Muscle layer of duodenum (tissue), 2 donors: ENCODE data around the gene SAT1.
"Not testable (repeated sequence)": the region's sequence is repeated elsewhere in the genome, so short reads cannot be mapped to it uniquely, and the experiment has no call there.

Experiments used
- H3K27ac ChIP-seq: one replicate; pipeline ENCODE4 v1.7.0; 2013; ENCODE audit warnings: mild to moderate bottlenecking, low read length
- H3K27me3 ChIP-seq: one replicate; pipeline ENCODE4 v1.7.0; 2013; ENCODE audit warnings: low read depth, mild to moderate bottlenecking, control low read depth, low read length
- H3K36me3 ChIP-seq, 2 donors: one replicate each; pipeline ENCODE4 v1.7.0; 2013; ENCODE audit warnings: low read length in 2 of 2, control low read depth in 1 of 2, mild to moderate bottlenecking in 1 of 2; ENCODE audit not compliant: insufficient read depth in 2 of 2, control insufficient read depth in 1 of 2
- H3K4me1 ChIP-seq, 2 donors: one replicate each; pipeline ENCODE4 v1.7.0; 2013; ENCODE audit warnings: low read length in 2 of 2, mild to moderate bottlenecking in 2 of 2, control low read depth in 1 of 2, moderate library complexity in 1 of 2; ENCODE audit not compliant: insufficient read depth in 2 of 2, control insufficient read depth in 1 of 2
- H3K4me3 ChIP-seq, 2 donors: one replicate each; pipeline ENCODE4 v1.7.0; 2013; ENCODE audit warnings: low read length in 2 of 2, low read depth in 1 of 2, mild to moderate bottlenecking in 1 of 2
- H3K9me3 ChIP-seq, 2 donors: one replicate each; pipeline ENCODE4 v1.7.0; 2013; ENCODE audit warnings: low read length in 2 of 2, control low read depth in 1 of 2, mild to moderate bottlenecking in 1 of 2; ENCODE audit not compliant: control insufficient read depth in 1 of 2
- donor health status: healthy.

The SAT1 gene

GRCh38 chrX:23756165-23756564 lies 26.8 kb upstream of the SAT1 start:
- H3K27ac ChIP-seq, result no peak overlapping the region
- H3K9me3 ChIP-seq, result no peaks in the 10 kb centered on the region
- H3K27me3 ChIP-seq, result no peaks in the 10 kb centered on the region
- H3K36me3 ChIP-seq, result no peaks in the 10 kb centered on the region
- H3K4me1 ChIP-seq, result no peaks in the 10 kb centered on the region
- H3K4me3 ChIP-seq, result no peak overlapping the region

- no peak overlapping the region for H3K4me3 ChIP-seq
- no peaks in the 10 kb centered on the region for H3K4me1 ChIP-seq
- no peaks in the 10 kb centered on the region for H3K27me3 ChIP-seq
- H3K36me3 ChIP-seq, result no peaks in the 10 kb centered on the region
- H3K27ac ChIP-seq, result no peak overlapping the region
- H3K9me3 ChIP-seq, result no peaks in the 10 kb centered on the region
Observed at GRCh38 chrX:23759821-23760220, 23.2 kb upstream of the SAT1 start.

- Histone ChIP-seq H3K9me3 (no peaks in the 10 kb centered on the region), H3K4me3 (no peak overlapping the region), H3K4me1 (no peaks in the 10 kb centered on the region), H3K27ac (no peak overlapping the region), H3K36me3 (no peaks in the 10 kb centered on the region), H3K27me3 (no peaks in the 10 kb centered on the region)
Observed at GRCh38 chrX:23764188-23764984, 18.6 kb upstream of the SAT1 start.

DNA sequence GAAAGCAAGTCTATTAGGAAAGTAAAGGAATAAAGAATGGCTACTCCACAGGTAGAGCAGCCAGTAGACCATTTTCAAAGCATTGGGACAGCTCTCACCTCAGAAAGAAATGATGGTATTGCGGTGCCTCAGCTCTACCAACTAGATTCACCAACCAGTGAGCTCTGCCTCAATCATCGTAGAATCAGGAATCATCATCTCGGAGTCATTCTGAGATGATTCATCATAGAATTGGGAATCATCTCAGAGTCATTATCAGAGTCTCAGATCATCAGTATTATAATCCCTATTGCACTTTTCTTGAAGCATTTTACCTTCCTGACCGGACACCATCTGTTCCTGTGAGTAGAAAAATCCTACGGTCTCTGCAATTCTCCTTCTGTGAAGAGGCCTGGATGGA lies 17.5 kb upstream of the SAT1 start:
- H3K9me3 ChIP-seq, result no peaks in the 10 kb centered on the region
- H3K36me3 ChIP-seq, result no peaks in the 10 kb centered on the region
- H3K27me3 ChIP-seq, result no peaks in the 10 kb centered on the region
- H3K27ac ChIP-seq, result no peak overlapping the region
- H3K4me1 ChIP-seq, result no peaks in the 10 kb centered on the region
- H3K4me3 ChIP-seq, result no peak overlapping the region

GRCh38 chrX:23765868-23766267 lies 17.1 kb upstream of the SAT1 start:
- H3K36me3 ChIP-seq, result no peaks in the 10 kb centered on the region
- H3K4me1 ChIP-seq, result no peaks in the 10 kb centered on the region
- H3K27ac ChIP-seq, result no peak overlapping the region
- H3K27me3 ChIP-seq, result no peaks in the 10 kb centered on the region
- H3K9me3 ChIP-seq, result no peaks in the 10 kb centered on the region
- no peak overlapping the region for H3K4me3 ChIP-seq

DNA sequence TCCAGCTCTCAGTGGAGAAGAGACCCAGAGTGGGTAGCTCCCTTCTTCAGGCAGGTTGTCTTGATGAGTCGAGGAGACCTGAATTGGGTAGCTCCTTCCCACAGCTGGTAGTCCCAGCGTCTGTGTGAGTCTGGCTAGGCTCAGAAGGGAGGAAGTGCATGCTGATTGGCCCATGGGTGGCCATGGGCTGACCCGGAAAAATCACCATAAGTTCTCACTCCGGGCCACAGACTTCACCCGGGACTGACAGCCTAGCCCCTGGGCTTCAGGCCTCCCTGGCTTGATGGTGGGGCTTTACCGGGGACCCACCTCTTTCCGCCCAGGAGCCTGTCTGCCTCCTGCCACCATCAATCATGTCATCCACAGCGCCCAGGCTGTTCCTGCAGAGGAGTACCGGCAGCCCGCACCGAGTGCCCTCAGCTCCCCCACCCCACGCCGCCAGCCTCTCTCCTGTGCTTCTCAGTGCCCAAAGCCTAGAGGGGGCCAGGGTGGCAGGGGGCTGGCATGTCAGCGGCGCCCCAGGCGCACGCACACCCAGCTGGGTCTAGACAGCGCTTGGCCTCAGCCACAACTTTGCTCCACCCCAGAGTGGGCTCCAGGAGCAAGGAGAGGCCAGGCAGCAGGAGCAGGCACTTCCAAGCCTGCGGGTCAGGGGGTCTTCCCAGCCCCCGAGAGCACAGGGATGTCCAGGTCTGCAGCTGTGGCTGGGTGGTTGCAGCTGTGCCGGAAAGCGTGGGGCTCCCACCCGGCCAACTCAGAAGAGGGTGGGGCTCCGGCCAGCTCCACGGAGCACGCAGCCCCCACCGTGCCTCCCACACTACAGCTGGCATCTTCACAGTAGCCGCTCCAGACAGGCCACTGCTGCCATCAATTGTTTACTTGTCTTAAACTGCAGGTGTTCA lies 16.1 kb upstream of the SAT1 start:
- H3K4me3 ChIP-seq, result peak overlapping the region in 1 of 2 donors; percentile 63

DNA sequence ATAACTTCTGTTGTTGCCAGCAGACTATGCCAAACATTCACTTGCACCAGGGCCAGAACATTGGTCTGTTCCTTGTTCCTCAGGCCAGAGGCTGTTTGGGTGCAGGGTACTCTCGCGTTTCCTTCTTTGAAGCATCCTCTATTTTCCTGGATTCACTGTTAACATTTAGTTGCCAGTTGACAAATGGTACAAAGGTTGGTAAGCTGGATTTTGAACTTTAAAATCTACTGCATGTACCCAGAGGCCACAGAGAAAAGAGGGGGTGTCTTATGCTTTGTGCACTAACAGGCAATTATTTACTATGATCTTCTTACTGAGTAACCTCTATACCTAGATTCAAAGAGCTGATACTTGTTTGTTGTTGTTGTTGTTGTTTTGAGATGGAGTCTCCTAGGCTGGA lies 12.8 kb upstream of the SAT1 start:
- H3K4me1 ChIP-seq, result no peaks in the 10 kb centered on the region
- no peaks in the 10 kb centered on the region for H3K27me3 ChIP-seq
- no peaks in the 10 kb centered on the region for H3K9me3 ChIP-seq
- no peaks in the 10 kb centered on the region for H3K36me3 ChIP-seq
- no peak overlapping the region for H3K27ac ChIP-seq
- H3K4me3 ChIP-seq, result no peak overlapping the region

More for the DNA sequence above, 16.1 kb upstream of the SAT1 start:
- H3K4me1 ChIP-seq, result no peaks in the 10 kb centered on the region
- H3K27me3 ChIP-seq, result no peaks in the 10 kb centered on the region
- H3K27ac ChIP-seq, result no peak overlapping the region
- no peaks in the 10 kb centered on the region for H3K36me3 ChIP-seq
- no peaks in the 10 kb centered on the region for H3K9me3 ChIP-seq

DNA sequence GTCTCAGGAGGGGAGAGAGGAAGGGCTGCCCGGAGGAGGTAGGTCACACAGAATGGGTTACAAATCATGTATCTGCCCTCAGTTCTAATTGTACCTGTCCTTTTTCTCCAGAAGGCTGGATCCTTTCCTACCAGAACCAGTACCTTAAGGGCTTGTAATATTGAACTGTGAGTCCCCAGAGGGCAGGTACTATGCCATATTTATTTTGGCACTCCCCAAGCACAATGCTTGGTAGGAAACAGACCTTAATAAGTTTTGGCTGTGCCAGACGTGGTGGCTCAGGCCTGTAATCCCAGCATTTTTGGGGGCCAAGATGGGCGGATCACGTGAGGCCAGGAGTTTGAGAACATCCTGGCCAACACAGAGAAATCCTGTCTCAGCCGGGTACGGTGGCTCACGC lies 11.9 kb upstream of the SAT1 start:
- not testable (repeated sequence) for H3K4me1 ChIP-seq, H3K9me3 ChIP-seq, H3K27ac ChIP-seq, H3K36me3 ChIP-seq, H3K4me3 ChIP-seq, H3K27me3 ChIP-seq

DNA sequence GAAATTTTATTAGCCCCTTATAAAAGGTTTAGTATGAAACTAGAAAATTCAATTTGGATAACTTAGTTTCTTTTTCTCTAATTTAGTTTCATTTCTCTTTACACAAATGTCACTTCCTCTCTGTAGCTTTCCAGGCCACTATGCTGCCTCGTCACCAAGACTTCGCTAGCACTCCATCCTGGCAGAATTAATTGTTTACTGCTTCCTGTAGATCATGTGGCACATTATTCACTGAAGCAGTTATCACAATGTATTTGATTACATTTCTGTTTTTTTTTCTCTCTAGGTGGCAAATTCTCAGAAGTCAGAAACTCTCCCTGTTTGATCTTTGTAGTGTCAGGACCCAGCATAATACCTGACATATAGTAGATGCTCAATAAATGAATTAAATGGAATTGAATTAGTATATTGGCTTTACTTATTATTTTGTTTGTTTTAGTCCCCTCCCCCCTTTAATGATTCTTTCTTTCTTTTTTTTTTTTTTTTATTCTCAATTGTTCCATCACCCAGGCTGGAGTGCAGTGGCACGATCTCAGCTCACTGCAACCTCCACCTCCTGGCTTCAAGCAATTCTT lies 9.3 kb upstream of the SAT1 start:
- peak overlapping the region; percentile 31 for H3K27ac ChIP-seq
- no peaks in the 10 kb centered on the region for H3K36me3 ChIP-seq
- no peak overlapping the region for H3K4me3 ChIP-seq
- no peaks in the 10 kb centered on the region for H3K4me1 ChIP-seq
- H3K9me3 ChIP-seq, result no peaks in the 10 kb centered on the region
- no peaks in the 10 kb centered on the region for H3K27me3 ChIP-seq

DNA sequence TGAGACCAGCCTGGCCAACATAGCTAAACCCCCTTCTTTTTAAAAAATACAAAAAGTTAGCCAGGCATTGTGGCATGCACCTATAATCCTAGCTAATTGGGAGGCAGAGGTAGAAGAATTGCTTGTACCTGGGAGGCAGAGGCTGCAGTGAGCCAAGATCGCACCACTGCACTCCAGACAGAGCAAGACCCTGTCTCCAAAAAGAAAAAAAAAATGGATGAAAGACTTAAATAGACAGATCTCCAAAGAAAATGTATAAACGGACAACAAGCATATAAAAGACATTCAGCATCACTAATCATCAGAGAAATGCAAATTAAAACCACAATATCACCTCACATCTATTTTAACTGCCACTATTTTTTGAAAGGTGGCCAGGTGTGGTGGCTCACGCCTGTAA lies 6.6 kb upstream of the SAT1 start:
- Histone ChIP-seq H3K9me3 (no peaks in the 10 kb centered on the region), H3K36me3 (no peaks in the 10 kb centered on the region), H3K27ac (no peak overlapping the region), H3K27me3 (no peaks in the 10 kb centered on the region), H3K4me3 (no peak overlapping the region), H3K4me1 (no peaks in the 10 kb centered on the region)

DNA sequence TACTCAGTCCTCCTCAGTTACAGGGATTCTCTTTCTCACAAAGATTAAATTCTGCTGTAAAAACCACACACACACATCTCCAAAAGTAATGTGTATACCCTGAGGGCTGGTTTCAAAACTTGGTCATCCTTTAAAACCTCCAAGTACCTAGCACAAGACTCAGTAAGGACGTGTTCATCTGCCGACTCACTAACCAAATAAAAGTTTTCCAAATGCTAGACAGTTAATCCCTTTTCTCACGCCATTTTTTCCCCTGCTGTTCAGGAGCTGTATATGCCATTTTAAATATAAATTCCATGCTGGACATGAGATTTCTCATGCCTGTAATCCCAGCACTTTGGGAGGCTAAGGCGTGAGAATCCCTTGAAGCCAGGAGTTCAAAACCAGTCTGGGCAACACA lies 3.9 kb upstream of the SAT1 start:
- no peak overlapping the region for H3K4me3 ChIP-seq
- H3K4me1 ChIP-seq, result no peaks in the 10 kb centered on the region
- no peaks in the 10 kb centered on the region for H3K27me3 ChIP-seq
- no peak overlapping the region for H3K27ac ChIP-seq
- H3K9me3 ChIP-seq, result no peaks in the 10 kb centered on the region
- H3K36me3 ChIP-seq, result no peaks in the 10 kb centered on the region
